Large intestine (tissue), 3 donors: ENCODE data around the gene LSS. TPM values are rescaled to one million over a fixed set of nuclear protein-coding genes. Genes with fewer than 3 reads are reported as not detected.

Source experiments
- DNase-seq, 2 donors: peaks; one replicate each; pipeline versions ENCODE4 v3.0.0 to v3.0.0-alpha.2; 2013
- H3K27ac ChIP-seq: one replicate; pipeline ENCODE4 v1.5.1; 2013; ENCODE audit warnings: low read length
- H3K27me3 ChIP-seq: 2 replicates; pipeline ENCODE4 v1.6.1; 2013; ENCODE audit warnings: low read length; ENCODE audit not compliant: control insufficient read depth, insufficient read depth
- H3K36me3 ChIP-seq: 2 replicates; pipeline ENCODE4 v1.6.1; 2013; ENCODE audit warnings: low read length; ENCODE audit not compliant: control insufficient read depth, insufficient read depth
- H3K4me1 ChIP-seq: one replicate; pipeline ENCODE4 v1.6.1; 2013; ENCODE audit warnings: low read length; ENCODE audit not compliant: control insufficient read depth, insufficient read depth
- H3K4me3 ChIP-seq: one replicate; pipeline ENCODE4 v1.5.1; 2013; ENCODE audit warnings: low read length
- H3K9me3 ChIP-seq: one replicate; pipeline ENCODE4 v1.6.1; 2013; ENCODE audit warnings: mild to moderate bottlenecking, low read depth, low read length, moderate library complexity; ENCODE audit not compliant: control insufficient read depth
- WGBS: methylation state at CpG from one replicate; pipeline ENCODE4 v1.1.5; 2013; ENCODE audit warnings: low lambda C conversion rate; ENCODE audit not compliant: insufficient coverage; 5-methylcytosine and 5-hydroxymethylcytosine counted together
- polyA plus RNA-seq: library from polyadenylated mRNA; unstranded; fragments of 120-200 nt; gene quantifications from one replicate; pipeline ENCODE4 v1.2.1, GENCODE V29; 2013

LSS gene
- polyA plus RNA-seq, 1 donor = 33.3 TPM

- Histone ChIP-seq H3K4me3 (no peak overlapping the region), H3K4me1 (no peaks in the 10 kb centered on the region), H3K27ac (no peak overlapping the region), H3K27me3 (no peaks in the 10 kb centered on the region), H3K36me3 (no peaks in the 10 kb centered on the region), H3K9me3 (no peaks in the 10 kb centered on the region)
- WGBS = 87% methylated on average over 3 of the region's 14 CpGs
- no peak for DNase-seq
Observed at GRCh38 chr21:46168238-46168637, 60.3 kb downstream of the LSS start.

- Histone ChIP-seq H3K4me1 (no peaks in the 10 kb centered on the region), H3K9me3 (peaks cover 14% of the 10 kb centered on the region), H3K36me3 (no peaks in the 10 kb centered on the region), H3K27ac (no peak overlapping the region), H3K4me3 (no peak overlapping the region), H3K27me3 (peaks cover 2% of the 10 kb centered on the region)
- DNase-seq = no peak
Observed at GRCh38 chr21:46165098-46165497, 63.5 kb downstream of the LSS start.

- WGBS = no CpG with 5 or more reads among the region's 4 CpGs
- H3K9me3 ChIP-seq = peaks cover 14% of the 10 kb centered on the region
Observed at GRCh38 chr21:46163380-46163779, 65.2 kb downstream of the LSS start.

GRCh38 chr21:46161633-46162592, 66.7 kb downstream of the LSS start:
- peaks cover 14% of the 10 kb centered on the region for H3K9me3 ChIP-seq
- WGBS = no CpG with 5 or more reads among the region's 72 CpGs
- no peaks in the 10 kb centered on the region for H3K36me3 ChIP-seq
- no peak for DNase-seq
- no peaks in the 10 kb centered on the region for H3K4me1 ChIP-seq
- no peak overlapping the region for H3K27ac ChIP-seq
- H3K27me3 ChIP-seq = peaks cover 2% of the 10 kb centered on the region
- no peak overlapping the region for H3K4me3 ChIP-seq

More at GRCh38 chr21:46163380-46163779, 65.2 kb downstream of the LSS start:
- Histone ChIP-seq H3K4me1 (no peaks in the 10 kb centered on the region), H3K36me3 (no peaks in the 10 kb centered on the region), H3K4me3 (no peak overlapping the region), H3K27me3 (peaks cover 2% of the 10 kb centered on the region), H3K27ac (no peak overlapping the region)
- no peak for DNase-seq

- Histone ChIP-seq H3K27ac (no peak overlapping the region), H3K36me3 (no peaks in the 10 kb centered on the region), H3K9me3 (peaks cover 14% of the 10 kb centered on the region), H3K4me3 (no peak overlapping the region), H3K27me3 (peaks cover 2% of the 10 kb centered on the region), H3K4me1 (peaks cover 2% of the 10 kb centered on the region)
- no CpG with 5 or more reads among the region's 72 CpGs for WGBS
- DNase-seq = no peak
Observed at GRCh38 chr21:46160907-46161632, 67.5 kb downstream of the LSS start.

GRCh38 chr21:46160657-46160906, 68.0 kb downstream of the LSS start:
- no peak for DNase-seq
- 100% methylated on average over 6 of the region's 22 CpGs for WGBS
- Histone ChIP-seq H3K9me3 (peaks cover 14% of the 10 kb centered on the region), H3K4me3 (no peak overlapping the region), H3K4me1 (peaks cover 7% of the 10 kb centered on the region), H3K27me3 (peaks cover 2% of the 10 kb centered on the region), H3K27ac (no peak overlapping the region), H3K36me3 (no peaks in the 10 kb centered on the region)

GRCh38 chr21:46159841-46160656, 68.5 kb downstream of the LSS start:
- no peak overlapping the region for H3K4me3 ChIP-seq
- H3K27me3 ChIP-seq = peaks cover 2% of the 10 kb centered on the region
- H3K9me3 ChIP-seq = peaks cover 14% of the 10 kb centered on the region
- no peak overlapping the region for H3K27ac ChIP-seq
- no CpG with 5 or more reads among the region's 32 CpGs for WGBS
- no peaks in the 10 kb centered on the region for H3K36me3 ChIP-seq
- peaks cover 8% of the 10 kb centered on the region for H3K4me1 ChIP-seq
- DNase-seq = no peak

GRCh38 chr21:46159390-46159789, 69.2 kb downstream of the LSS start:
- Histone ChIP-seq H3K27me3 (peaks cover 2% of the 10 kb centered on the region), H3K9me3 (peaks cover 15% of the 10 kb centered on the region), H3K4me3 (no peak overlapping the region), H3K4me1 (peaks cover 8% of the 10 kb centered on the region), H3K27ac (no peak overlapping the region), H3K36me3 (no peaks in the 10 kb centered on the region)
- no peak for DNase-seq
- 100% methylated on average over 1 of the region's 12 CpGs for WGBS

DNA sequence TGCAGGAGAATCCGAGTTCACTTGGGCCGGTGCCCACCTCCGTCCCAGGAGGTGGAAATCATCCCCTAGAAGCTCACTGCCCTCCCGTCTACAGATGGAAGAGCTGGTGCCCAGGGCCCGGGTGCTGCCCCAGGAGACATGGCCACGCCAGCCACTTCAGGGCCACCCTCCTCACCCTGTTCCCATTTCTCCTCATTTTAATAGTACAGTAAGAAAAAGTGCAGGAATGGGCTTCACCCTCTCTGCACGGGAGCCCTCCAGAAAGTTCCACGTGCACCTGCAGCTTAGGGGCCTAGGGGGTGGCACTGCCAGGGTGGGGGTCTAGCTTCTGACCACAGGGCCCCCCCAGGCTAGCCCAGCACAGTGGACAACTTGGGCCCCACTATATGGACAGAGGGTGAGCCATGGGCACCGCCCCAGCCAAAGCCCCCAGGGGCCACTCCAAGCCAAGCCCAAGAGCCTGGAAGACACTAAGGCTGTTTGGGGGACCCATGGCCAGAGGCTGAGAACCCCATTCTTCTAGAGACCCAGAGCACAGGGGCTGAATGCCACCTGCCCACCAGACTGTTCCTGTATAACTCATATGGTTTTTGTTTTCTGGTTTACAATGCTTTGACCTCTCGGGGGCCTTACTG, 69.8 kb downstream of the LSS start:
- H3K27me3 ChIP-seq = peaks cover 2% of the 10 kb centered on the region
- DNase-seq = no peak
- peaks cover 8% of the 10 kb centered on the region for H3K4me1 ChIP-seq
- no CpG with 5 or more reads among the region's 10 CpGs for WGBS
- no peaks in the 10 kb centered on the region for H3K36me3 ChIP-seq
- no peak overlapping the region for H3K4me3 ChIP-seq
- no peak overlapping the region for H3K27ac ChIP-seq
- H3K9me3 ChIP-seq = peaks cover 17% of the 10 kb centered on the region

DNA sequence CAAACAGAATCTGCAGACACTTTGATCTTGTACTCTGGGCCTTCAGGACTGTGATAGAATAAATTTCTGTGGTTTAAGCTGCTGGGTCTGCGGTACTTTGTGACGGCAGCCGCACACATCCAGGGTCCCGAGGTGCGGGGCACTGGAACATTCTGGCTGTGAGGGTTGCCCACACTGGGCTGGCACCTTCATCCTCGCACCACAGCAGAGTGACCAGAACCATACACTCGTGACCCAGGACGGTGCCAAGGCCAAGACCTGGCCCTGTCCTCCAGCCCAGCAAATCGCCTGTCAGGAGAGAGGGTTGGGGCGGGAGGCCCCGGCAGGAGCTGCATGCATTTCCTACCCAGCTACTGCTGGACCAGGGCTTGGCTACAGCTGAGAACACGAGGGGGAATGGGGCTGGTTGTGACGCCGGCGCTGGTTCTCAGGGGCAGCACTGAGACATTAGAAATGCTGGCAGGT, 70.6 kb downstream of the LSS start:
- H3K4me3 ChIP-seq = no peak overlapping the region
- H3K27me3 ChIP-seq = peaks cover 2% of the 10 kb centered on the region
- no peaks in the 10 kb centered on the region for H3K36me3 ChIP-seq
- H3K4me1 ChIP-seq = peaks cover 8% of the 10 kb centered on the region
- H3K27ac ChIP-seq = no peak overlapping the region
- no CpG with 5 or more reads among the region's 15 CpGs for WGBS
- H3K9me3 ChIP-seq = peaks cover 17% of the 10 kb centered on the region
- DNase-seq = no peak
